ENCODE data around the gene DMAC2L.

The DMAC2L gene, protein sequence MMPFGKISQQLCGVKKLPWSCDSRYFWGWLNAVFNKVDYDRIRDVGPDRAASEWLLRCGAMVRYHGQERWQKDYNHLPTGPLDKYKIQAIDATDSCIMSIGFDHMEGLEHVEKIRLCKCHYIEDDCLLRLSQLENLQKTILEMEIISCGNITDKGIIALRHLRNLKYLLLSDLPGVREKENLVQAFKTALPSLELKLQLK

GRCh38 chr14:50311972-50312733 lies at the start of gene DMAC2L, which contains the start of gene L2HGDH:
Gene DMAC2L, plus strand, starts transcription at chr14:50312324. Its CDS starts 9,164 bp downstream, at chr14:50321488.
Gene L2HGDH, minus strand, starts transcription at chr14:50312229. Its CDS starts 79 bp downstream, at chr14:50312150.
- Histone ChIP-seq H3K79me2 (ENCODE audit: insufficient read depth, low read depth) (peaks cover 10% of the 10 kb centered on the region), H3K4me2 (peak within 1 kb of the TSS; percentile 91), H3K4me3 (IDR thresholded peaks at IDR 0.05; ENCODE audit: insufficient read depth, low read depth, low read length) (no peak within 1 kb of the TSS), H3K4me1 (ENCODE audit: low read depth, poor library complexity, severe bottlenecking) (peaks cover 15% of the 10 kb centered on the region), H3K27me3 (ENCODE audit: insufficient read depth, low read depth) (no peaks in the 10 kb centered on the region), H3K36me3 (ENCODE audit: insufficient read depth) (no peaks in the 10 kb centered on the region), H3K9ac (peak within 1 kb of the TSS; percentile 78), H3K27ac (peak within 1 kb of the TSS; percentile 76), H4K20me1 (ENCODE audit: insufficient read depth) (no peaks in the 10 kb centered on the region), H2AFZ (ENCODE audit: low read depth) (peak within 1 kb of the TSS; percentile 87)
- no peak for TF ChIP-seq CTCF (conservative IDR thresholded peaks at IDR 0.05; ENCODE audit: low read depth, low read length)

DNA sequence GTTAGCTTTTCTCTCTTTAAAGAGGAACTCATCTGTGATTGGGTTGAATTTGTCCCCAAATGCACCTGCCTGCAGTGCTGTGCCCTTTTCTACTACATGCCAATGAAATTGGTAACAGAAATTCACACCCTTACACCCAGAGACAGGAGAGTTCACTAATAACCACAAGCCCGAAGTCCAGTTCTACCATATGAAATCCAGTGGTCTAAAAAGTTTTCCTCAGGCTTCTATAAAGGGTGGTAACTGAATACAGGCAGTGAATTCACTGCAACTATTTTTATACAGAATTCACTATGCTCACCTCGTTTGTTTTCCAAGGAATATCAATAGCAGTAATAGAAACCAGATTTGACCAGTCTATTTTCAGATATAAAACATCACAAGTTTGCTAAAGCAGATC lies 49.3 kb upstream of the DMAC2L start:
- H4K20me1 ChIP-seq (ENCODE audit: insufficient read depth), result no peaks in the 10 kb centered on the region

GRCh38 chr14:50263321-50263720 lies 48.8 kb upstream of the DMAC2L start:
- Histone ChIP-seq H2AFZ (ENCODE audit: low read depth) (no peak overlapping the region), H3K36me3 (ENCODE audit: insufficient read depth) (no peaks in the 10 kb centered on the region), H3K4me2 (no peak overlapping the region), H3K4me1 (ENCODE audit: low read depth, poor library complexity, severe bottlenecking) (no peaks in the 10 kb centered on the region), H4K20me1 (ENCODE audit: insufficient read depth) (no peaks in the 10 kb centered on the region), H3K4me3 (IDR thresholded peaks at IDR 0.05; ENCODE audit: insufficient read depth, low read depth, low read length) (no peak overlapping the region), H3K79me2 (ENCODE audit: insufficient read depth, low read depth) (no peaks in the 10 kb centered on the region), H3K27me3 (ENCODE audit: insufficient read depth, low read depth) (no peaks in the 10 kb centered on the region), H3K27ac (no peak overlapping the region), H3K9ac (no peak overlapping the region)
- no peak for TF ChIP-seq CTCF (conservative IDR thresholded peaks at IDR 0.05; ENCODE audit: low read depth, low read length)

More for the DNA sequence above, 49.3 kb upstream of the DMAC2L start:
- no peaks in the 10 kb centered on the region for H3K4me1 ChIP-seq (ENCODE audit: low read depth, poor library complexity, severe bottlenecking)
- H3K27ac ChIP-seq, result no peak overlapping the region
- H3K36me3 ChIP-seq (ENCODE audit: insufficient read depth), result no peaks in the 10 kb centered on the region
- no peak overlapping the region for H3K9ac ChIP-seq
- no peak overlapping the region for H3K4me3 ChIP-seq (IDR thresholded peaks at IDR 0.05; ENCODE audit: insufficient read depth, low read depth, low read length)
- TF ChIP-seq CTCF (conservative IDR thresholded peaks at IDR 0.05; ENCODE audit: low read depth, low read length), result no peak
- no peak overlapping the region for H2AFZ ChIP-seq (ENCODE audit: low read depth)
- H3K79me2 ChIP-seq (ENCODE audit: insufficient read depth, low read depth), result no peaks in the 10 kb centered on the region
- no peaks in the 10 kb centered on the region for H3K27me3 ChIP-seq (ENCODE audit: insufficient read depth, low read depth)
- H3K4me2 ChIP-seq, result no peak overlapping the region

DNA sequence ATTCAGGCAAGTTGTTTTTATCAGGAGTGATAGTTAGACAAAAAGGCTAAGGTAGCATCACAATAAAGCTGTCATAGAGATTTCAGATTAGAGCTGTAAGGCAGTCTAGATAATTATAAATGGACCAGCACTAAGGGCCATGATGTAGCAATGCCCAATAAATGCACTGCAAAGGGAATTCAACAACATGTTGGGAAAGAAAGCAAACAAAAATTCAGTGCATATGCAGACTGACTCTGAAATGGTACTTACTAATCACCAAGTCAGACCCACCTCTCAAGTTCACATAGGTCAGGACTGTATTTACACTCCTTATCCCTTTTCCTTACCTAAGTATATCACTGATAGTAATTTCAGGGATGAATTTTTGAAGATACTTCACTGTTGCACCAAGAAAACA lies 47.1 kb upstream of the DMAC2L start:
- Histone ChIP-seq H3K27me3 (ENCODE audit: insufficient read depth, low read depth) (no peaks in the 10 kb centered on the region), H3K4me3 (IDR thresholded peaks at IDR 0.05; ENCODE audit: insufficient read depth, low read depth, low read length) (no peak overlapping the region), H3K4me1 (ENCODE audit: low read depth, poor library complexity, severe bottlenecking) (no peaks in the 10 kb centered on the region), H4K20me1 (ENCODE audit: insufficient read depth) (no peaks in the 10 kb centered on the region), H3K4me2 (no peak overlapping the region), H3K27ac (no peak overlapping the region), H2AFZ (ENCODE audit: low read depth) (no peak overlapping the region), H3K9ac (no peak overlapping the region), H3K36me3 (ENCODE audit: insufficient read depth) (no peaks in the 10 kb centered on the region), H3K79me2 (ENCODE audit: insufficient read depth, low read depth) (no peaks in the 10 kb centered on the region)
- no peak for TF ChIP-seq CTCF (conservative IDR thresholded peaks at IDR 0.05; ENCODE audit: low read depth, low read length)

Data from KMS-11 (cell line).